ENCODE measurements around the gene ASAP3.

The ASAP3 gene

DNA sequence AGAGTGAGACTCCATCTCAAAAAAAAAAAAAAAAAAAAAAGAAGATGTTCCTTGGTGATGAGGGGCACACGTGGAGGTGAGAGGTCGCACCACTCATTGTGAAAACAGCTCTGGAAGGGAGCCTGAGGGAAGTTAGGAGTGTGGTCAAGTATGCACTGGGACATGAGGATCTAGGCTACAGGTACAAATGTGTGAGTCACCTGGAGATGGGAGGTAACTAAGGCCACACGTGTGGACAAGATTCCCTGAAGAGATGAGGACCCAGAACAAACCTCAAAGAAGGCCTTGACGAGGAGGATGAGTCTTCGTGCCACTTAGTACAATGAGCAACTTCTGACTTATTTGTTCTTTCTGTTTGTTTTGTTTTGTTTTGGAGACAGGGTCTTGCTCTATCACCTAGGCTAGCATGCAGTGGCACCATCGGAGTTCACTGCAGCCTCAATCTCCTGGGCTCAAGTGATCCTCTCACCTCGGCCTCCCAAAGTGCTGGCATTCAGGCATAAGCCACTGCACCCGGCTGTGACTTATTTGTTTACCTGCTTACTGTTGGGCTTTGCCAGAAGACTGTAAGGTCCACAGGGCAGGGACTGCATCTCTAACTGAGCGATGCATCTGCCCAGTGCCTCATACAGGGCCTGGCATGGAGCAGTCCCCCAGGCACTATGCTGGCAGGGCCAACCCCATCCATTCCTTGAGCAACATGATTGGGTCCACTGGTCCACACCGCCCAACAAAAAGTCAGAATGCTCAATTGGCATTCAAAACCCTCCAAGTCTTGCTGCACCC lies 6.4 kb downstream of the ASAP3 start:
- DNase-seq, result no peak

DNA sequence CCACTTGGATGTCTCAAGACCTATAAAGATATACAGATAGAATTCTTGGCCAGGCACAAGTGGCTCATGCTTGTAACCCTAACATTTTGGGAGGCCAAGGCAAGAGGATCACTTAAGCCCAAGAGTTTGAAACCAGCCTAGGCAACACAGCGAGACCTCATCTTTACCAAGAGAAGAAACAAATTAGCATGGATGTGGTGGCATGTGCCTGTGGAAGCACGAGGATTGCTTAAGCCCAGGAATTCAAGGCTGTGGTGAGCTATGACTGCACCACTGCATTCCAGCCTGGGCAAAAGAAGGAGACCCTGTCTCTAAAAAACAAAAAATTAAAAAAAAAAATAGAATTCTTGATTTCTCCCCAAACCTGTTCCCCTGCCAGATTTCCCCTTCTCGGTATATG lies 8.3 kb downstream of the ASAP3 start:
- no peak for DNase-seq

DNA sequence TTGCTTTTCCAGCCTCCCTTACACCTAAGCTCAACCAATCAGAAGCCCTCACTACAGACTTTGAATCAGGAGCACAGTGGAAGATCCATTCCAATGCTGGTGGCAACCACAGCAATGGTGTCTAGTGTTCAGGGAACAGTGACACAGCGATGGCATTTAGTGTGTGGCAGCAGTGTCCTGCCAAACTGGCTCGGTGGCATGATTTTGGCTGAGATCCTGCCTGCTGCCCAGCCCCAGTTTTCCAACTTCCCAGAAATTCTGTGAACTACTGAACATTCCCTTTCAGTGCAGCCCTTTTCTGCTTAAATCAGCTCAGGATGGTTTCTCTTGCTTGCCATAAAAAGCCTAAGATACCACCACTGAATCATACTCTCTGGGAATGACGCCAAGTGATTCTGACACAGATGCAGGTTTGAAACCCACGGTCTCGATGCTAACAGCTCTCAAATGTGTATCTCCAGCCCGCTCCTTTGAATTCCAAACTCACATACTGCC lies 8.8 kb downstream of the ASAP3 start:
- no peak for DNase-seq

DNA sequence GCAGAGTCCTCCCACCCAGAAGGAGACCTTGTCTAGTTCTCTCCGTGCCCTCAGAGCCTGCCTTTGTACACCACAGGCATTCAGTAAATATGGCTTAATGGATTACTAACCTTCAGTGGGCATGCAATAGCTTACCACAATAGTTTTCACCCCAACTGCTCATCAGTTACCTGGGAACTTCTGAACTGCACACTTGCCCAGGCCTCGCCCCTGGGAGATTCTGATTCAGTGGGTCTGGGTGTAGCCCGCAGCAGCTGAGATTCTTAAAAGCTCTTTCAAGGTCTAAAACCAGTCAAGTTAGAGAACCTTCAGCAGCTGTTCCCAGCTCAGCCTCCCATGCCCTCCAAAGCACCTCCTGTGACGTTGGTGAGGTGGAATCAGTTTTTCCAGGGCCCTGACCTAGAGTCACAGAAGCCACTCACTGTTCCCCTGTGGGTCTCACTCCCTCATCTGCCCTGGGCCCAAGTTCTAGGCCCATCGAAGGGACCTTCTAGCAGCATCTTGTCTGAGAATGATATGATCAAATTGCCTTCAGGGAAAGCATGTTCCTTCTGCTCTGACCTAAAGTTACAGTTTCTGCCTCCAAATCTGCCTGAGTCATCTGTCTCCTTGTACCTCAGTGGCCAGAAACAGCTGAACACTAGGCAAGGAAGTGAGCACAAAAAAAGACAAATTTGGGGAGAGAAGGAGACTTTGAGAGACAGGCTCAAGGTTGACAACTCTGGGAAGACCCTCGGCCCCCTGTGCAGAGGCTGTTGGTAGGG lies 10.8 kb downstream of the ASAP3 start:
- no peak for DNase-seq

DNA sequence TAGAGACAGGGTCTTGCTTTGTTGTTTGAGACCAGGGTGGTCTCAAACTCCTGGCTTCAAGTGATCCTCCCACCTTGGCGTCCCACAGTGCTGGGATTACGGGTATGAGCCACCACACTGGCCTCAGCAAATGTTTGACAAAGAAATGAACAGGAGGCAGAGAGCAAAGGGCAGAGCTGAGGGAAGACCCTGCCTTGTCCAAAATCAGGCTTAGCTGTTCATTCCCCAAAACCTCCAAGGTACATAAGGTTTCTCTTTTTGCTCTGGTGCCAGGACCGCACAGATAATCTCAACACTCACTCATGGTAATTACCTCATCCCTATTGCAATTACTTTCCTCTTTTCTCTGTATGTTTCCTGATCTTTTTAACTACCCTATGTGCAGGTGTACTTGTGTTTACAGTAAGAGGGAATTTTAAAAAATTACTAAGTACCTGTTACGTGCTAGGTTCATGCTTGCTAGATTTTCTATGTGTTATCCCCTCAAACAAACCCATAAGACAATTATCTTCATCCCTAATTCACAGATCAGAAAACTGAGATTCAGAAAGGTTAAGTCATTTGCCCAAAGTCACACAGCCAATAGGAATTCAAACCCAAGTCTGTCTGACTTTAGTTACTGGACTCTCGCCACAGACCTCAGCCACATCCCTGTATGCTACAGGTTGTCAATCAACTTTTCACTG lies 11.5 kb downstream of the ASAP3 start:
- no peak for DNase-seq

DNA sequence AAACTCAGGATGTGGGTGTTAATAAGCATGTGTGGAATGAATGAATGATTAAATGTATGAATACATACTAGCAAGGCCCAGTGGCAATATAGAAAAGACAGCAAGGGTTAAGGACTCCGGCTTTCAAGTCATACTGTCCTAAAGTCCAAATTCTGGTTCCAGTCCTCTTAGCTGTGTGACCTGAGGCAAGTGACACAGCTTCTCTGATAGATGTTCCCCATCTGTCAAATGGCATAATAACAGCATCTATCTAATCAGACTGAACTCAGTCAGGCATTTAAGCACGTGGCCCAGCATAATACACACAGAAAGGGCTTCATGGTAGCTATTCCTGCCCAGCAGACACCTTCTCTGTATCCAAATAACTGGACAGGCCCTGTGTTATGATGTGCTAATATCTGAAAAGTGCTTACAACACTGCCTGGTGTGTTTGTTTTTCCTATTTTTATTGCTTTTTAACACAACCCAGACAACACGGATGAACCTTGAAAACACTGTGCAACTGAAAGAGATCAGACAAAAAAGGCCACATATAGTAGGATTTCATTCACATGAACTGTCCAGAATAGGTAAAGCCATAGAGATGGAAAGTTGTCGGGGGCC lies 12.4 kb downstream of the ASAP3 start:
- DNase-seq, result no peak

DNA sequence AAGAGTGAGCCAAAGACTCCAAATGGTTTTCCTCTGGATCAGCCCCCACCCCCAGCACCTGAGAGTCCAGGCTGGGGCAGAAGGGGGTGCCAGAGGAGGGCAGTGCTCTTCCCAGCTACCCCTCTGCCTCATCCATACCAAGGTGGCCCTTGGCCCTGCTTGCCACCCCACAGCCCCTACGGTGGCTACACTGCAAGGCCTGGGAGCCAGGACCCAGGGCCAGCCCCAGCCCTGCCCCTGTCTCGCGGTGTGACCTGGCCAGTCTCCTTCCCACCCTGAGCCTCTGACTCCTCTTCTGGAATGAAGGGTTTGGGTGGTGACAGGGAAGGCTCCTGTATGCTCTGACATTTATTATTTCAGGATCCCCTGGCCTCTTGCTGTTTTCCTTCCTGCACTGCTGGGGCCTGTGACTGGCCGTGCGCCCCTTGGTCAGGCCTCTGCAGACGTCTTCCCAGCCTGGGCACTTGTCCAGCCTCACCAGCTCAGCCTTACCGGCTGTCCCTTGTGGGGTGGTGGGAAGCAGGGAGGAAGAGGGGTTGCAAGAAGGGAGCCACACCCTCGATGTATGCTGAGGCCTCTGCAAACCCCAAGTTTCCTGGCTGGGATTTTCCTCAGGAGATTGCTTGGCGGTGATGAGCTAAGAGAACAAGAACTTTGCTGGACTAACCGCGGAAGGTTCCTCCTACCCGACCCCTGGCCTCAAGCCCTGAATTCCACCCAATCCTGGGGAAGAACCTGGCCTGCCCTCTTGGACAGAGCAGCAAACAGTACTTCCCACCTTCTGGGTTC lies 13.5 kb downstream of the ASAP3 start:
- no peak for DNase-seq

DNA sequence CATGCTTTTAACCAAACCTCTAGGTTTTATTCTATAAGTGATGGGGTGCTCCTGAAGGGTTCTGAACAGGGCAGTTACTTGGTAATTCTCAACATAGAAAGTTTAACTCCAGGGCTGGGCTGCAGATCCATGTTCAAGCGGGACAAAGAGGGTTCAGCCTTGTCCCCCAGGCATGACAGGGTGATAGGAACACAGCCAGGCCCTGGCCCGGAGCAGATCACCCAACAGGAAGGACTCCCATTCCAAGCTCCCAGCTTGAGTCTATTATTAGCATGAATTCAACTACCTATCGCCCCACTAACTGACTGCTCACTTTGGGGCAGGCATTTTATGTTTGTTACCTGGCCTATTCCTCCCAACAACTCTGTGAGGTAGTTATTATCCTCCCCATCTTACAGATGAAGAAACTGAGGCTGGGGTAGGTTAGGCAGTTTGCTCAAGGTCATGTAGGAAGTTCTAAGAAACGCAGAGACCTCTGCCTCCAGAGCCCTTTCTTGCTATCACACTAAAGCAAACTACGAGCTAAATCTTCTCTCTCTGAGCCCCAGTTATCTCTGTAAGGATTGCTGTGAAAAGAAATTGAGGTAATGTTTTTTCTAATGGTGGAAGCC lies 14.5 kb downstream of the ASAP3 start:
- no peak for DNase-seq

DNA sequence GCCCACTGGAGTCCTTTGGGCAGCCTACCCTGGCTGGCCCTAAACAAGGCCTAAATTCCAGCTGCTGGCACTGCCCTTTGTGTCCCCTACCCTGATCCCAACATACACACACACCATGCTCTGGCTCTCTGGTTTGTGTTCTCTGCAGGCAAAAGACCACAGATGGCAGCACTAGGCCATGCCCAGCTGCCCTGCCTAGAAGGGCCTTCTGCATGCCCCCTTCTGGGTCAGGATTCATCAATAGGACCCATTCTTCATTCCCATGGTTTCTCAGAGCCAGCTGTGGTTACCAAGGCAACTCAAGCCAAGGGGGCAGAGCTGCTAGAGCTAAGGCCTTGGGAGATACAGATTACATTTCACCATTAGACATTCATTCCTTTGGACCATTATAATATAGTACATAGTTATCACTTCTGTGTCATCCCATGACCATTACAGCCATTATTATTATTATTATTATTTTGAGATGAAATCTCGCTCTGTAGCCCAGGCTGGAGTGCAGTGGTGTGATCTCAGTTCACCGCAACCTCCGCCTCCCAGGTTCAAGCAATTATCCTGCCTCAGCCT lies 17.5 kb downstream of the ASAP3 start:
- no peak for DNase-seq

DNA sequence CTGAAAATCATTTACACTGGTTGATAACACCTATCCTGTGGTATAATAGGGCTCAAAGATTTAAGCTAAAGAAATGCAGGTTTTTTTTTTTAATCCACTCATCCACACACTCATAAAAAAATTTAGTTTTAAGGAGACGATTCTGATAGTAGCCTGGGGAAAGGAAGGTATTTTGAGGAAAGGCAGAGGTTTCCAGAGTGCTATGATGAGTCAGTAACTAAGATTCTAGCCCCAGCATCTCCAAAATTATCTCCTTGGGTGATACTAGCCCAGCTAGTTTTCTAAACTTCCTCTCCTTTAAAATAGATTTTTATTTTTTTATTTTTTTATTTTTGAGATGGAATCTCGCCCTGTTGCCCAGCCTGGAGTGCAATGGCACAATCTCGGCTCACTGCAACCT lies 20.7 kb downstream of the ASAP3 start:
- no peak for DNase-seq

DNA sequence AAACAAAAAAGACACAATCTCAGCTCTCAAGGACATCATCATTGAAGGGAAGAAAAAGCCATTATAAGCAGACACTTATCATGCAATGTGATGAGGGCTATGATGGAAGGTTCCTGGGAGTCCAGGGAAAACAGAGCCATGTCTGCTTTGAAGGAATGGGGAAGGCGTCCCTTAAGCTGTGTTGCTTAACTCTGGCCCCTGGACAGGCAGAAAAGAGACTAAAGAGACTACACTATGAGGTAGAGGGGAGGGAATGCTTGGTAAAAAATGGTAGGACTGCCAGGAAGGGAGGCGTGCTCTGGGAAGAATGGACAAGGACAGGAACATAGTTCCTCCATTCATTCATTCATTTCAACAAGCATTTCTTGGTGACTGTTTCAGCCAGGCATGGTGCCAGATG lies 21.2 kb downstream of the ASAP3 start:
- DNase-seq, result no peak

DNA sequence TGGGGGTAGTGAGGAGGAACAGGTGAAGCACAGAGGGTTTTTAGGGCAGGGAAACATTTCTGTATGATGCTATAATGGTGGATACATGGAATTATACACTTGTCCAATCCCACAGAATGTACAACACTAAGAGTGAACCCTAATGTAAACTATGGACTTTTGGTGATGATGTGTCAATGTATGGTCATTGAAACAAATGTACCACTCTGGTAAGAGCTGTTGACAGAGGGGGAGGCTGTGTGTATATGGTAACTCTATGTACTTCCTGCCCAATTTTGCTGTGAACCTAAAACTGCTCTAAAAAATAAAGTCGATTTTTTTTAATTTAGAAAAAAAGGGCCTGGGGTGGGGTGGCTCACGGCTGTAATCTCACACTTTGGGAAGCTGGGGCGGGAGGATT lies 22.9 kb downstream of the ASAP3 start:
- DNase-seq, result no peak

DNA sequence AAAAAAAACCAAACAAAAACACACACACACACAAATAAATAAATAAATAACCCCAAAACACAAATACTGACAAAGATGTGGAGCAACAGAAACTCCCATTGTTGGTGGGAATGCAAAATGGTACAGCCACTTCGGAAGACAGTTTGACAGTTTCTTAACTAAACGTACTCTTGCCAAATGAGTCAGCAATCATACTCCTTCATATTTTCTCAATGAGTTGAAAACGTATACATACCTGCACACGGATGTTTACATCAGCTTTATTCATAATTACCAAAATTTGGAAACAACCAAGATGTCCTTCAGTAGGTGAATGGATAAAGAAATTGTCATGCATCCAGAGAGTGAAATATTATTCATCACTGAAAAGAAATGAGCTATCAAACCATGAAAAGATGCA lies 23.5 kb downstream of the ASAP3 start:
- no peak for DNase-seq

DNA sequence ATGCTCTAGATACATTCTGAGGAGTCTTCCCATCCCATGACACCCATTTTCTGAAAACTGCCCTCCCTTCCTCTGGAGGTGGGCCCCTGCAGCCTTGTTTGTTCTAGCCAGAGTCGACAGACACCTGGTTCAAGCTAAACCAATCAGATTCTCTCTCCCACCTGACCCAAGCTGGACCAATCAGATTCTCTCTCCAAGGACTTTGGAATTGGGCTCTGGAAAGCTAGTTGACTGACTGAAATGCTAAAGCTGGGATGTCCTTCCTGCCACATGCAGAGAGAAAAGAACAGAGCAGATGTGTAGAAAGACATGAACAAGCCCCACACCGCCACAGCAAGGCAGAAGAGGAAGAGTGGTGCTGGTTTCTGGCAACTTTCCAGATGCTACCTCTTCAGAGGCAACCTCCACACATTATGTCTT lies 24.6 kb downstream of the ASAP3 start:
- no peak for DNase-seq

DNA sequence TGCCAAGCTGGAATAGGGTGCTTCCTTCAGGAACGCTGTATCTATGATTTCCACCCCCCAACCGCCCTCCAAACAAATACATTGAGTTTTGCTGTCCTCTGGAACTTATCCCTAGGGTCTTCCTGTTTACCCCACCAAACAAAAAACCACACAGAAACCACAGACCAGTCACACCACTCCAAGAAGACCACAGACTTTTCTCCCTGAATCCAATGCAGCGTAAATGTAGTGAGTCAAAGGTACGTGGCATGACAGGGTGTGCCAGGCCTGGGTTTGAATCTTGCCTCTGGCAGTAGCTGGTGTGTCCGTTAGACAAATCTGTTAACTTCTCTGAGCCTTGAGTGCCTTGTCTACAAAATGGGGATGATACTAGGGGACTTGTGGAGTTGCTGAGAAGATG lies 27.8 kb downstream of the ASAP3 start:
- DNase-seq, result no peak

DNA sequence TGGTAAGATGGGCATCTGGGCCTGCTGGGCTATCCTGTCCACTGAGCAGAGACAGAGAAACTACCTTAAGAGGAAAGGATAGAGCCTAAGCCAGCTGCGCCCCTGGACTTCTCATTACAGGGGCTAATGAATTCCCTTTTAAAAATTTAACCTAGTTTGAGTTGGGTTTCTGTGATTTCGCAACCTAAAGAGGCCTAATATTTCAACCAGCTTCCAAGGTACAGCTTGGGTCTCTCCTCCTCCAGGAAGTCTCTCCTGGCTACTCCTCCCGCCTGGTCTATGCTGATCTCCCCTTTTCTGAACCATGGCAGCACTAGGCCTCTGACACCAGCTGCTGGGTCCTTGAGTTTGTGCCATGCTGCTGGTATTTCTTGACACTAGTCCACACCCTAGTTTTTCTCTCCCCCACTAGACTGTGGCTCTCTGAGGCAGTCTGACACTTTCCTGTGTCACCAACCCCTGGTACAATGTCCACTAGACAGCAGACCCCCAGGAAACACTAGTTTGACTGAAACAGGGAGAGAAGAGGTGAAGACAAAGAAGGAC lies 30.5 kb downstream of the ASAP3 start:
- no peak for DNase-seq

DNA sequence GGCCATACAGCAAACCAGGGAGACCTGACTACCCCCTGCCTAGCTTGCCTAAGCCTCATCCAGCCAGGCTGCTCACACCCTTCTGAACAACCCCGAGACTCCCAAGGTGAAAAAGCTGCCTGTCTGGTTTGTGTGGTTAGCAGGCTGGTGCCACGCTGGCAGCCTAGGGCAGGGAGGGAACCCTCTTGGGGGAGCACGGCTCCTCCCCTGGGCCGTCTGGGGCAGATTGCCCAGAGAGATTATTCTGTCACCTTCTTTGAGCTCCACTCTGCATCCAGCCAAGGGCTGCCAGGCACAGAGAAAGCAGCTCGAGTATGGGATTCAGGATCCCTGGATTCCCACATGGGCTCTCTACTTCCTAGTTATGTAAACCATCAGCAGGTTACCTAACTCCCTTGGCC lies 32.0 kb downstream of the ASAP3 start:
- DNase-seq, result no peak

DNA sequence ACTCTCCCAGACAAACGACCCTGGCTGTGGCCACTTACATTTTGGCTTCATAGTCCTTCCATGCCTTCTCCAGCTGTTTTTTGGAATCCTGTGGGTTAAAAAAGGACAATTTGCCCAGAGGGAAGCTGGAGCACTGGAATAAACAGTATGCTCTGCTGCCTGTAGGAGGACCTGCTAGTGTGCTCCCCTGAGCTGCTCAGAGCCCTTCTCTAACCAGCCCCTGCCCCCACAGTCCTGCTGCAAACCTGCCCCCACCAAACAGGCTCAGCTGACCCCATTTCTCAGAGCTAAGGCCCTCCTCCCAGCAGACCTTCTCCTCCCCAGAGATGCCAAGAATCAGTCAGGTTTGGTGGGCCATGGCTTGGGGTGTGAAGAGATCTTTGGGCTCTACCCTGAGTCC lies 32.5 kb downstream of the ASAP3 start:
- no peak for DNase-seq

DNA sequence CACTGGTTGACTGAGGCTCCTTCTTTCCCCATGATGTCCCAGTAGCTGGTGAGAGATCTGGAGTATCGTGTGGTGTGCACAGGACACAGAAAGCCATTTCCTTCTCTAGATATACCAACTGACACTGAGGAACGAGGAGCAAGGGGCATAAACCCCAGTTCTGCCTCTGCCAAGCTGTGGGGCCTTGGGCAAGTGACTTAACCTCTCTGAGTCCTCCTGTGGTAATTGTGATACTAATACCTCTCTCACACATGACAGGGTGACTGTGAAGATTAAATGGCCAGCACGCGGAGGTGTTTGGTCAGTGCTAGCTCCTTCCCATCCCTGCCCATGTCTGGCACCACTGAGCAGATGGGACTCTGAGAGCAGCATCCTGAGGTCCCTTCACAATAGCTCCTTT lies 33.1 kb downstream of the ASAP3 start:
- DNase-seq, result no peak

DNA sequence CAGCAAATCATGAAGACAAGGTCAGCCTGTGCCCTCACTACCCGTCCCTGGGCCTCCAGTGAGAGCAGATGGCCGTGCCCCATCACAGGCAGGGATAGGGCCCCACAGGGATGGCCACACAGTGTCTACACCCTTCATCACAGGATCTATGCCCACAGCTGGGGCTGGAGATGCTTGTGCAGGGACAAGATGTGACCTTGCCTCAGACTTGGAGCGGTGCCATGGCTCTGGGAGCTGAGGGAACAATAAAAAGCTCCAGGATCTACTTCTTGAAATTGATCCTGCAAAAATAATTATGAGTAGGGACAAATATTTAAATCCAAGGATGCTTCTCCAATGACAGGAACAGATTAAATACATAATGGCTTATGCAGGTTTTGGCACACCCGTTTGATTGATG lies 34.0 kb downstream of the ASAP3 start:
- no peak for DNase-seq

DNA sequence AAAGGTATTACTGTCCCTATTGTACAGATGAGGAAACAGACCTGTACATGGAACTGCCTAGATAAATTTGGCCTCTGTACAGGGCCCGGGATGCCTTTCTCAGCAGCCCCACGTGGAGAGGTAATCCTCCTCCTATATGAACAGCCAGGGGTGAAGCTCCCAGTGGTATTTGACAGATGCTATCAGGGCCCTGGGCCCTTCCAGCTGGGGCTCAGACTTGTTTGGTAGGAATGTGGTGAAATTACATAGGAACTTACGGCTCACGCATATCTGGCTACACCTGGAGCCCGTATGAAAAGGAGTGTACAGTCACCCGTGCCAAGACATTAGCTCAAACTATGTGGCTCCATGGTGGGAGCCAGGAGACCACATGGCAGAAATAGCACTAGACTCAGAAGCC lies 34.7 kb downstream of the ASAP3 start:
- DNase-seq, result no peak
